ENCODE data around the gene MTA2. TPM values are rescaled to one million over a fixed set of nuclear protein-coding genes. Genes with fewer than 3 reads are reported as not detected.
"Not testable (repeated sequence)": the region's sequence is repeated elsewhere in the genome, so short reads cannot be mapped to it uniquely, and the experiment has no call there.

Gene MTA2
- 100 to 1,000 TPM; 191 to 197 TPM for total RNA-seq

GRCh38 chr11:62601372-62602140 is at the start of gene MTA2:
Gene MTA2, minus strand, starts transcription at chr11:62601865. Its CDS starts 415 bp downstream, at chr11:62601450.
- intact Hi-C loops (cut with micrococcal nuclease): loop anchor here (1.0 to 2.0 kb wide), 2 partner anchors 10 to 279 kb away; partner anchors contain the start of gene SLC3A2
- Mint-ChIP-seq H3K4me1 (ENCODE audit: low read depth) (peaks cover 45% of the 10 kb centered on the region), H3K4me3 (peak within 1 kb of the TSS; percentile 91)

GRCh38 chr11:62650283-62650682 is 48.6 kb upstream of the MTA2 start:
- H3K27me3 Mint-ChIP-seq (ENCODE audit: low read depth); H3K4me3 Mint-ChIP-seq; DNase-seq; H3K9me3 Mint-ChIP-seq; H3K27ac Mint-ChIP-seq; intact Hi-C loops (cut with micrococcal nuclease): not testable (repeated sequence)
- Mint-ChIP-seq H3K4me1 (ENCODE audit: low read depth) (peaks cover 35% of the 10 kb centered on the region), H3K36me3 (ENCODE audit: low read depth) (peaks cover 14% of the 10 kb centered on the region)
- CTCF ChIA-PET: interaction anchor here (1.3 kb wide), 1 partner anchor 17 kb away, joined by 3 read pairs; no protein-coding TSS in a partner anchor

More at GRCh38 chr11:62601372-62602140, at the start of gene MTA2:
- peak within 1 kb of the TSS; percentile 99 for H3K27ac Mint-ChIP-seq
- H3K27me3 Mint-ChIP-seq (ENCODE audit: low read depth): no peaks in the 10 kb centered on the region
- peaks cover 69% of the 10 kb centered on the region for H3K36me3 Mint-ChIP-seq (ENCODE audit: low read depth)
- CTCF ChIA-PET: interaction anchor here (0.5 to 2.1 kb wide), 4 partner anchors 10 to 78 kb away, joined by 3 to 15 read pairs (median 8); partner anchors contain the start of gene TUT1
- DNase-seq: peak; percentile 99
- H3K9me3 Mint-ChIP-seq: no peaks in the 10 kb centered on the region

GRCh38 chr11:62649486-62649885 is 47.8 kb upstream of the MTA2 start:
- no peak for DNase-seq
- H3K27ac Mint-ChIP-seq: no peak overlapping the region
- peaks cover 17% of the 10 kb centered on the region for H3K36me3 Mint-ChIP-seq (ENCODE audit: low read depth)
- H3K4me3 Mint-ChIP-seq: no peak overlapping the region
- H3K4me1 Mint-ChIP-seq (ENCODE audit: low read depth): peaks cover 40% of the 10 kb centered on the region
- H3K9me3 Mint-ChIP-seq: no peaks in the 10 kb centered on the region
- CTCF ChIA-PET: interaction anchor here (0.7 to 1.3 kb wide), 2 partner anchors 16 to 18 kb away, joined by 3 read pairs; partner anchors contain the start of genes C11orf98 and CSKMT
- intact Hi-C loops (cut with micrococcal nuclease): no loop called here
- no peaks in the 10 kb centered on the region for H3K27me3 Mint-ChIP-seq (ENCODE audit: low read depth)

GRCh38 chr11:62648967-62649364 is 47.3 kb upstream of the MTA2 start:
- Mint-ChIP-seq H3K36me3 (ENCODE audit: low read depth) (peaks cover 22% of the 10 kb centered on the region), H3K4me1 (ENCODE audit: low read depth) (peaks cover 41% of the 10 kb centered on the region), H3K27me3 (ENCODE audit: low read depth) (no peaks in the 10 kb centered on the region), H3K27ac (no peak overlapping the region), H3K9me3 (no peaks in the 10 kb centered on the region), H3K4me3 (no peak overlapping the region)
- CTCF ChIA-PET: interaction anchor here (0.7 kb wide), 2 partner anchors 16 to 106 kb away, joined by 3 read pairs; partner anchors contain the start of genes C11orf98 and CSKMT
- intact Hi-C loops (cut with micrococcal nuclease): no loop called here
- no peak for DNase-seq

- Mint-ChIP-seq H3K4me3 (no peak overlapping the region), H3K9me3 (no peaks in the 10 kb centered on the region), H3K27me3 (ENCODE audit: low read depth) (no peaks in the 10 kb centered on the region), H3K4me1 (ENCODE audit: low read depth) (peaks cover 38% of the 10 kb centered on the region), H3K36me3 (ENCODE audit: low read depth) (peaks cover 23% of the 10 kb centered on the region), H3K27ac (no peak overlapping the region)
- CTCF ChIA-PET: interaction anchor here (0.7 kb wide), 1 partner anchor 106 kb away, joined by 3 read pairs; no protein-coding TSS in a partner anchor
- DNase-seq: no peak
- intact Hi-C loops (cut with micrococcal nuclease): no loop called here
Measured at GRCh38 chr11:62648185-62648966, 46.7 kb upstream of the MTA2 start.

- no peak overlapping the region for H3K27ac Mint-ChIP-seq
- H3K27me3 Mint-ChIP-seq (ENCODE audit: low read depth): no peaks in the 10 kb centered on the region
- H3K4me3 Mint-ChIP-seq: no peak overlapping the region
Measured at GRCh38 chr11:62647609-62648005, 45.9 kb upstream of the MTA2 start.

GRCh38 chr11:62646825-62647608 is 45.4 kb upstream of the MTA2 start:
- Mint-ChIP-seq H3K9me3 (no peaks in the 10 kb centered on the region), H3K4me1 (ENCODE audit: low read depth) (peaks cover 34% of the 10 kb centered on the region), H3K4me3 (peak overlapping the region; percentile 99), H3K27me3 (ENCODE audit: low read depth) (no peaks in the 10 kb centered on the region), H3K36me3 (ENCODE audit: low read depth) (peaks cover 25% of the 10 kb centered on the region), H3K27ac (peak overlapping the region; percentile 95)
- intact Hi-C loops (cut with micrococcal nuclease): loop anchor here (1.0 to 2.0 kb wide), 8 partner anchors 18 to 193 kb away; partner anchors contain the start of genes C11orf98, CSKMT, EML3 and TUT1
- CTCF ChIA-PET: interaction anchor here (1.0 kb wide), 1 partner anchor 10 kb away, joined by 3 read pairs; no protein-coding TSS in a partner anchor
- DNase-seq: no peak

More at GRCh38 chr11:62647609-62648005, 45.9 kb upstream of the MTA2 start:
- DNase-seq: no peak
- Mint-ChIP-seq H3K4me1 (ENCODE audit: low read depth) (peaks cover 38% of the 10 kb centered on the region), H3K9me3 (no peaks in the 10 kb centered on the region), H3K36me3 (ENCODE audit: low read depth) (peaks cover 25% of the 10 kb centered on the region)
- CTCF ChIA-PET: no interaction called here
- intact Hi-C loops (cut with micrococcal nuclease): loop anchor here (2.0 kb wide), 2 partner anchors 17 to 73 kb away; partner anchors contain the start of genes C11orf98 and CSKMT

- intact Hi-C loops (cut with micrococcal nuclease): loop anchor here (1.0 to 2.0 kb wide), 8 partner anchors 19 to 194 kb away; partner anchors contain the start of genes C11orf98, CSKMT, EML3 and TUT1
- CTCF ChIA-PET: interaction anchor here (0.5 to 1.1 kb wide), 4 partner anchors 11 to 220 kb away, joined by 3 to 4 read pairs (median 3); no protein-coding TSS in a partner anchor
- H3K27me3 Mint-ChIP-seq (ENCODE audit: low read depth): no peaks in the 10 kb centered on the region
- peak within 1 kb of the TSS; percentile 99 for H3K4me3 Mint-ChIP-seq
- peaks cover 25% of the 10 kb centered on the region for H3K36me3 Mint-ChIP-seq (ENCODE audit: low read depth)
- peak; percentile 100 for DNase-seq
- H3K4me1 Mint-ChIP-seq (ENCODE audit: low read depth): peaks cover 35% of the 10 kb centered on the region
- H3K27ac Mint-ChIP-seq: peak within 1 kb of the TSS; percentile 95
- H3K9me3 Mint-ChIP-seq: no peaks in the 10 kb centered on the region
Measured at GRCh38 chr11:62645946-62646824, 44.5 kb upstream of the MTA2 start, which contains the start of gene GANAB. Gene GANAB, minus strand, starts transcription at chr11:62646613. Its CDS starts 14 bp downstream, at chr11:62646599.

- intact Hi-C loops (cut with micrococcal nuclease): no loop called here
- Mint-ChIP-seq H3K4me1 (ENCODE audit: low read depth) (peaks cover 37% of the 10 kb centered on the region), H3K27ac (peak overlapping the region; percentile 95), H3K27me3 (ENCODE audit: low read depth) (no peaks in the 10 kb centered on the region), H3K4me3 (peak overlapping the region; percentile 99), H3K36me3 (ENCODE audit: low read depth) (peaks cover 26% of the 10 kb centered on the region), H3K9me3 (no peaks in the 10 kb centered on the region)
- CTCF ChIA-PET: interaction anchor here (0.5 to 1.3 kb wide), 3 partner anchors 22 to 55 kb away, joined by 3 to 5 read pairs (median 4); no protein-coding TSS in a partner anchor
- DNase-seq: no peak
Measured at GRCh38 chr11:62645671-62645945, 43.9 kb upstream of the MTA2 start.

- Mint-ChIP-seq H3K4me1 (ENCODE audit: low read depth) (peaks cover 47% of the 10 kb centered on the region), H3K4me3 (peak overlapping the region; percentile 36), H3K36me3 (ENCODE audit: low read depth) (peaks cover 27% of the 10 kb centered on the region), H3K9me3 (peaks cover 3% of the 10 kb centered on the region), H3K27me3 (ENCODE audit: low read depth) (no peaks in the 10 kb centered on the region), H3K27ac (peak overlapping the region; percentile 61)
- DNase-seq: no peak
- intact Hi-C loops (cut with micrococcal nuclease): no loop called here
- CTCF ChIA-PET: interaction anchor here (0.6 to 1.3 kb wide), 2 partner anchors 23 to 61 kb away, joined by 3 to 5 read pairs; no protein-coding TSS in a partner anchor
Measured at GRCh38 chr11:62644220-62644619, 42.6 kb upstream of the MTA2 start.
